Measurements from ENCODE around the gene DNAH1.
"Not testable (repeated sequence)": the region's sequence is repeated elsewhere in the genome, so short reads cannot be mapped to it uniquely, and the experiment has no call there.

The DNAH1 gene

GRCh38 chr3:52315977-52316764 is at the start of gene DNAH1:
DNAH1 (plus strand) TSS chr3:52316319; CDS start chr3:52322443, 6,124 bp downstream.
- DNase-seq (ENCODE audit: low spot score), result no peak

DNA sequence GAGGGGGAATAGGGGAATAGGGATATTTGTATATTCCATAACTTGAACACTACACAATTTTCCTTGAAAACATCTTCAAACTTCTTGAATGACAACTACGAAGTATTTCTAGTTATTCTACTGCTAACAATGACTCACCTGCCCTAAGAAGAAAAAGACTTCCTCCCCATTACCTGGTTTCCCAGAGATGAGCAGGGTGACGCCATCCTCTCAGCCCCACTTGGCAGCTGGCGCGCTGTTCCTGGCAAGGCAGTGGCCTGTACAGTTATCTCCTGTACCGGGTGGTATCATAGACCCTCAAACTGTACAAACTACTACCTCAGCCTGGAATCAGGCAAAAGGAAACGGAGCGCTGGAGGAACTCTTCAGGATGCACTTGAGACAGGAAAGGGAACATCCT is 48.1 kb upstream of the DNAH1 start:
- DNase-seq (ENCODE audit: low spot score), result no peak

DNA sequence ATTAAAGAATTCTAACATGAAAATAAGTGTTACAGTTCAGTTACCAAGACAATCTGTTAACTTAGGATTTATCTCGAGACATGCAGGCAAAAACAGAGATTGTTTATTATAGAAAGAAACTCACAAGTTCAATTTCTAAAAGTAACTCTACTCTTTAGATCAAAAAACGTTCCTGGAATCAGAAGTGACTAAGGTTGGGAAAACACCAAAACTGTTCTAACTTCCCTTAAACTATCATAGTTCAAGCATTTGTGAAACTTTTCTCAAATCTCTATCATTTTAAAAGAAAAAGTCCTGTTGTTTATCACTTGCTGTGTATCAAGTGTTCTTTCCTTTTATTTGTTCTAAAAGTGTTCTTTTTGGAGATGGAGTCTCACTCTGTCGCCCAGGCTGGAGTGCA is 46.3 kb upstream of the DNAH1 start:
- DNase-seq (ENCODE audit: low spot score), result no peak

GRCh38 chr3:52270252-52270754 is 45.8 kb upstream of the DNAH1 start:
- no peak for DNase-seq (ENCODE audit: low spot score)

GRCh38 chr3:52272172-52272571 is 43.9 kb upstream of the DNAH1 start:
- not testable (repeated sequence) for DNase-seq (ENCODE audit: low spot score)

- no peak for DNase-seq (ENCODE audit: low spot score)
Measured at GRCh38 chr3:52272831-52273230, 43.3 kb upstream of the DNAH1 start.

DNA sequence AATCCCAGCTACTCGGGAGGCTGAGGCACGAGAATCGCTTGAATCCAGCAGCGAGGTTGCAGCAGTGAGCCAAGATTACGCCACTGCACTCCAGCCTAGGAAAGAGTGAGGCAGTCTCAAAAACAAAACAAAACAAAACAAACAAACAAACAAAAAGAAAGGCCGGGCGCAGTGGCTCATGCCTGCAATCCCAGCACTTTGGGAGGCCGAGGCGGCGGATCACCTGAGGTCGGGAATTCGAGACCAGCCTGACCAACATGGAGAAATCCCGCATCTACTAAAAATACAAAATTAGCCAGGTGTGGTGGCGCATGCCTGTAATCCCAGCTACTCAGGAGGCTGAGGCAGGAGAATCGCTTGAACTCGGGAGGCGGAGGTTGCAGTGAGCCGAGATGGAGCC is 41.3 kb upstream of the DNAH1 start:
- not testable (repeated sequence) for DNase-seq (ENCODE audit: low spot score)

GRCh38 chr3:52277071-52277964 is 38.8 kb upstream of the DNAH1 start:
- DNase-seq (ENCODE audit: low spot score), result peak; percentile 59

DNA sequence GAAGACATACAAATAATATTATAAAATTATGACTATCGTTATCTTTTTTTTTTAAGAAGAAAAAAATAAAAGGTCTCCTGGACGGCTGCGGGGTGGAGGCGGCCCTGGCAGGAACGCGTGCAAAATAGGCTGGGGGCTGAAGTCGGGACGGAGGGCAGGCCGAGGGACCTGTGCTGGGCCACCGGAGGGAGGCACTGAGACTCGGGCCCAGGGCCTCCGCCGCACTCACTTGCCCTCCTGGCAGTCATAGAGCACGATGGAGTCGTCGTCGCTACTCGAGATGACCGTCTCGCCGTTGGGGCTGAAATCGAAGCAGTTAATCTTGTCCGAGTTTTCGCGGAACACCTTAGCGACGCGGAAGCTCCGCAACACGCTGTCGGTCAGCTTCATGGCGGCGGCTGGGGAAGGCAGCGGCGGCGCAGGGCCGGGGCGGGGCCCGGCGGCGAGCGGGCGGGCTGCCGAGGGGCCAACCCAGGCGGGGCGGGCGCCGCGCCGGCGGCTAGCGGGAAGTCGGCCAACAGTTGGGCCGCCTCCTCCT is 38.1 kb upstream of the DNAH1 start:
- peak; percentile 56 for DNase-seq (ENCODE audit: low spot score)

- peak; percentile 76 for DNase-seq (ENCODE audit: low spot score)
Measured at GRCh38 chr3:52278510-52279069, 37.5 kb upstream of the DNAH1 start, which contains the start of gene WDR82. WDR82 (minus strand) TSS chr3:52278649; CDS start chr3:52278361, 288 bp downstream.

GRCh38 chr3:52279596-52279995 is 36.5 kb upstream of the DNAH1 start:
- no peak for DNase-seq (ENCODE audit: low spot score)

- no peak for DNase-seq (ENCODE audit: low spot score)
Measured at GRCh38 chr3:52280050-52280461, 36.1 kb upstream of the DNAH1 start.

GRCh38 chr3:52281981-52282801 is 33.9 kb upstream of the DNAH1 start:
- no peak for DNase-seq (ENCODE audit: low spot score)

- no peak for DNase-seq (ENCODE audit: low spot score)
Measured at GRCh38 chr3:52283306-52283705, 32.8 kb upstream of the DNAH1 start.

- not testable (repeated sequence) for DNase-seq (ENCODE audit: low spot score)
Measured at GRCh38 chr3:52284051-52284450, 32.1 kb upstream of the DNAH1 start.

- DNase-seq (ENCODE audit: low spot score), result no peak
Measured at GRCh38 chr3:52286777-52287110, 29.4 kb upstream of the DNAH1 start.

GRCh38 chr3:52288674-52289073 is 27.4 kb upstream of the DNAH1 start:
- no peak for DNase-seq (ENCODE audit: low spot score)

DNA sequence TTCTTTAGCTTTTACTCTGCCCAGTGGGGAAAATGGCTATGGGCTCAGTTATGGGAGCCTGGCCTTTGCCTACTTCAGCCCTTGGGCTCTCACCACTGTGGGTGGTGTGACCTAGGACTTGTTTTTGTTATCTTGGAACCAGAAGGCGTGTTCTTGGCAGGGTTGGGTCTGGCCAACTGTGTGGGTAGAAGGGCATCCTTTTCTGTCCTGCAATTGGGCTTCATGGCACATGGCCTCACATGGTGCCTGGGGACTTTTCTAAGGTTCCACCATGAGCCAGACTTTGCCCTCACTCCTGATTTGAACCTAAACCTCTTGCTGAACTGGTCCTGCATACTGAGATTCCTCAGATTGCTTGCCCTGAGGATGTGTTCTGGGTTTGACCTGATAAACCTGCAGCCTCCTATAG is 26.8 kb upstream of the DNAH1 start:
- no peak for DNase-seq (ENCODE audit: low spot score)

- peak; percentile 82 for DNase-seq (ENCODE audit: low spot score)
Measured at GRCh38 chr3:52289747-52290595, 26.1 kb upstream of the DNAH1 start.
